Upper lobe of right lung (tissue), 1 donor: ENCODE data around the gene MPLKIP. TPM values are rescaled to one million over a fixed set of nuclear protein-coding genes. Genes with fewer than 3 reads are reported as not detected.
"Not testable (repeated sequence)": the region's sequence is repeated elsewhere in the genome, so short reads cannot be mapped to it uniquely, and the experiment has no call there.

Experiments used
- ATAC-seq: fragments of 200-7000 bp; cut with Tn5 transposase; one replicate; pipeline ENCODE4 v1.9.1; 2020; ENCODE audit warnings: mild to moderate bottlenecking, moderate library complexity
- DNase-seq: peaks from one replicate; pipeline ENCODE4 v3.0.0-alpha.2; 2020
- H3K27ac ChIP-seq: fragments of 200-600 bp; one replicate; pipeline ENCODE4 v1.8.0; 2022
- H3K27me3 ChIP-seq: fragments of 200-600 bp; one replicate; pipeline ENCODE4 v1.8.0; 2022; ENCODE audit warnings: mild to moderate bottlenecking
- H3K36me3 ChIP-seq: fragments of 200-600 bp; one replicate; pipeline ENCODE4 v1.8.0; 2022
- H3K4me1 ChIP-seq: fragments of 200-600 bp; one replicate; pipeline ENCODE4 v1.8.0; 2022
- H3K4me3 ChIP-seq: fragments of 200-600 bp; one replicate; pipeline ENCODE4 v1.8.0; 2022; ENCODE audit warnings: mild to moderate bottlenecking
- H3K9me3 ChIP-seq: fragments of 200-600 bp; one replicate; pipeline ENCODE4 v1.8.0; 2022
- intact Hi-C: fragments of 100-400 bp; cut with DNase I; formaldehyde crosslinking; loops from one replicate; pipeline ENCODE4 v1.11.0; 2022
- total RNA-seq: library from RNA; stranded (reverse); fragmentation: NEBNext Ultra II Directional; extraction: Animal tissue kit (Norgen Biotek cat#: 25700); gene quantifications from one replicate; pipeline ENCODE4 v1.2.1, GENCODE V29; 2021
- TF ChIP-seq, protein P1 (sequence below): fragments of 200-600 bp; IDR thresholded peaks from one replicate; pipeline ENCODE4 v1.8.0; 2022; ENCODE audit warnings: antibody characterized with exemption
- donor health status: DM: no; HTN: yes; CAD: no; lungs with severe emphysema.

Gene MPLKIP
- total RNA-seq, 1 donor from 2014 or later: 29.7 TPM

DNA sequence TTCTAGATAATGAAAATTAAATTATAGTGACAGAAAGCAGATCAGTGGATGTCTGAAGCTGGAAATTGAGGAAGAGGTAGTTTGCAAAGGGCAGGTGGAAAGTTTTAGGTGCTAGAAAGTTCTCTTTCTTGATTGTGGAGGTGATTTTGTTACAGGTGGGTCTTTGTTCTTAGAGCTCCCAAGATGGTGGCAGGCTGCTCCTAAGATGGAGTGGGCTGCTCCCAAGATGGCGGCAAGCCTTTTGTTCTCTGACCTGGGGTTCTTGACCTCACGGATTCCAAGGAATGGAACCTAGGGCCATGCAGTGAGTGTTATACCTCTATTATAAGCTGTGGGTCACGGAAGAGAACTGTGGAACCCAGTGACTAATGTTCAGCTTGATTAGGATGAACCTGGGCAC, 32.9 kb upstream of the MPLKIP start:
- no peaks in the 10 kb centered on the region for H3K4me1 ChIP-seq
- TF ChIP-seq, protein P1, sequence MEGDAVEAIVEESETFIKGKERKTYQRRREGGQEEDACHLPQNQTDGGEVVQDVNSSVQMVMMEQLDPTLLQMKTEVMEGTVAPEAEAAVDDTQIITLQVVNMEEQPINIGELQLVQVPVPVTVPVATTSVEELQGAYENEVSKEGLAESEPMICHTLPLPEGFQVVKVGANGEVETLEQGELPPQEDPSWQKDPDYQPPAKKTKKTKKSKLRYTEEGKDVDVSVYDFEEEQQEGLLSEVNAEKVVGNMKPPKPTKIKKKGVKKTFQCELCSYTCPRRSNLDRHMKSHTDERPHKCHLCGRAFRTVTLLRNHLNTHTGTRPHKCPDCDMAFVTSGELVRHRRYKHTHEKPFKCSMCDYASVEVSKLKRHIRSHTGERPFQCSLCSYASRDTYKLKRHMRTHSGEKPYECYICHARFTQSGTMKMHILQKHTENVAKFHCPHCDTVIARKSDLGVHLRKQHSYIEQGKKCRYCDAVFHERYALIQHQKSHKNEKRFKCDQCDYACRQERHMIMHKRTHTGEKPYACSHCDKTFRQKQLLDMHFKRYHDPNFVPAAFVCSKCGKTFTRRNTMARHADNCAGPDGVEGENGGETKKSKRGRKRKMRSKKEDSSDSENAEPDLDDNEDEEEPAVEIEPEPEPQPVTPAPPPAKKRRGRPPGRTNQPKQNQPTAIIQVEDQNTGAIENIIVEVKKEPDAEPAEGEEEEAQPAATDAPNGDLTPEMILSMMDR: no peak
- H3K27ac ChIP-seq: no peak overlapping the region
- H3K9me3 ChIP-seq: no peaks in the 10 kb centered on the region
- ATAC-seq: no peak
- no peak overlapping the region for H3K4me3 ChIP-seq
- no peaks in the 10 kb centered on the region for H3K36me3 ChIP-seq
- intact Hi-C loops: no loop called here
- no peak for DNase-seq
- H3K27me3 ChIP-seq: no peaks in the 10 kb centered on the region

DNA sequence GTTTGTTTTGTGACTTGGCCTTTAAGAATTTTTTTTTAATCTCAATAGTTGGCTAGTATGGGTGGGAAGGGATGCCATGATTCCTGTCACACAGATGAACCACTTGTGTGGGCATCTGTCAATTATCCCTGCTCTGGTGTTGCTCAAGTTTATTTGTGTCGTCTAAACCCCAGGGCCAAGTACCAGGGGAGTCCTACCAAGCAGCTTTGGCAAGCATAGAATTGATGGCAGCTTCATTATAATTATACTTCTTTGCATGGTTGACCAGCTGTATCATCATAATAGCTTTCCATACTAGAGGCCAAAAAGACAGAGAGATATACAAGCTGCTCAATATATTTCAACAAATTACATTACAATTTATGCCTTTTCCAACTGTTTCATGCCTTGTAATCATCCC, 30.8 kb upstream of the MPLKIP start:
- Histone ChIP-seq H3K9me3 (no peaks in the 10 kb centered on the region), H3K27ac (no peak overlapping the region), H3K4me1 (no peaks in the 10 kb centered on the region), H3K4me3 (no peak overlapping the region), H3K36me3 (no peaks in the 10 kb centered on the region), H3K27me3 (no peaks in the 10 kb centered on the region)
- ATAC-seq (no peak), DNase-seq (no peak)
- TF ChIP-seq, protein P1: no peak
- intact Hi-C loops: no loop called here

DNA sequence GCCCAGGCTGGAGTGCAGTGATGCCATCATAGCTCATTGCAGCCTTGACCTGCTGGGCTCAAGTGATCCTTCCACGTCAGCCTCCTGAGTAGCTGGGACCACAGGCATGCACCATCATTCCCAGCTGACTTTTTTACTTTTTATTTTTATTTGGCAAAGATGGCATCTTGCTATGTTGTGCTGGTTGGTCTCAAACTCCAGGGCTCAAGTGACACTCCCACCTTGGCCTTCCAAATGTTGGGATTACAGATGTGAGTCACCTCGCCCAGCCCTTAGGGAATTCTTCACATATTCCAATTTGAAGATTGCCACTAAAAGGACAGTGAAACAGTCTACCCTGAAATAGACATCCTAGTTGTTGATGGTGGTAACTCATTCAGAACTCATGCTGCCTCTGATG, 28.1 kb upstream of the MPLKIP start:
- TF ChIP-seq, protein P1: no peak
- no peak for DNase-seq
- Histone ChIP-seq H3K9me3 (no peaks in the 10 kb centered on the region), H3K27ac (no peak overlapping the region), H3K27me3 (no peaks in the 10 kb centered on the region), H3K36me3 (no peaks in the 10 kb centered on the region), H3K4me1 (no peaks in the 10 kb centered on the region), H3K4me3 (no peak overlapping the region)
- intact Hi-C loops: no loop called here
- ATAC-seq: no peak

DNA sequence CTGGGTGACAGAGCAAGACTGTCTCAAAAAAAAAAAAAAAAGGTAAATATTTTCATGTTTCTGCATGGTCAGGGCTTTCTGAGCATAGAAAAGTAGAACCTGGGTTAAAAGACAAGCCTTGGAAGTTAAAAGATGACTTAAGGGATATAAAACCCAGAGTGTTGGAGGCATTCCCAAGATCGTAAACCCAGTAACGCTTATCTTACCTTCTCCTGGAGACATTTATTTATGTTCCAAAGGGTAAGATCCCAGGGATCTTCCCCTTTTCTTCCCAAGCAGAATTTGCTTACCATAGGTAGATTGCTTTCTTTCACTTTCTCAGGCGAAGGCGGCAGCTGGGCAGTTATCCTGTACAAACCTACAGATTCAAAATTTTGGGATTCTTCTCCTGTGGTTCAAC, 22.6 kb upstream of the MPLKIP start:
- Histone ChIP-seq H3K27me3 (no peaks in the 10 kb centered on the region), H3K9me3 (no peaks in the 10 kb centered on the region), H3K4me1 (no peaks in the 10 kb centered on the region), H3K27ac (no peak overlapping the region), H3K4me3 (no peak overlapping the region), H3K36me3 (no peaks in the 10 kb centered on the region)
- ATAC-seq (no peak), DNase-seq (no peak)
- intact Hi-C loops: no loop called here
- TF ChIP-seq, protein P1: no peak

DNA sequence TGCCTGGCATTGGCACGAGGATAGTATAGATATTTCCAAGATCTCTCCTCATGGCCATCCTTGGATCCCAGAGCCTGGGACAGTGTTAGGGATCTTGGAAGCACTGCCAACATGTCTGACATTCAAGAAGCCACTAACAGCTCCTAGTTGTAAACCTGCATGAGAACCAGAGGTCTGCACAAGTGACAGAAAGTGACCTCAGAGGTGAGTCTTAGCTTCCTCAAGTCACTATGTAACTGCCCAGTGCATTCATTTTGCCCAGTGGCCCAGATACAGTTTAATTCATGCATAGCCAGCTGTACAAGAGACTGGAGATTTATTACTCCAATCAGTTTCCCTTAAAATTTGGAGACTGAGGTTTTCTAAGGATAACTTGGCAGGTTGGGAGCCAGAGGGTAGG, 17.1 kb upstream of the MPLKIP start:
- intact Hi-C loops: no loop called here
- Histone ChIP-seq H3K27me3 (no peaks in the 10 kb centered on the region), H3K27ac (no peak overlapping the region), H3K4me1 (no peaks in the 10 kb centered on the region), H3K9me3 (no peaks in the 10 kb centered on the region), H3K36me3 (no peaks in the 10 kb centered on the region), H3K4me3 (no peak overlapping the region)
- DNase-seq (no peak), ATAC-seq (no peak)
- TF ChIP-seq, protein P1: no peak

DNA sequence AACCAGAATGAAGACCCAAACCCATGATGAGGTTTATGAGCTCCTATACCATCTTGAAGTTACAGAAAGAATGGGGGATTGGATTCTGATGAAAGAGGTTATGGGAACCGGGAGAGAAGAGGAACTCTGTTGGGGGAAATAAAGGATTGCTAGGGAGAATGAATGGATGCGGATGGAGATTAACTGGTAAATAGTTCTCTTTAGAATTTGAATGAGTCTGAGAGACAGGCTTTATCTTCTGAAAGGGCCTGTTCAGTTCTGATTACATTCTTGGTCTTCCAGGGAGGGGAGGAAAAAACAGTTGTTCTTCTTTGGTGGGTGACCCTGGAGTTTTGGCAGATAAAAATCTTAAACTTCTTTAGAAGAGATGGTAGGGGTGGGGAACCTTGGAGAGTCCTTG, 14.2 kb upstream of the MPLKIP start:
- TF ChIP-seq, protein P1: no peak
- no peak overlapping the region for H3K27ac ChIP-seq
- no peak for DNase-seq
- no peak for ATAC-seq
- no peaks in the 10 kb centered on the region for H3K4me1 ChIP-seq
- no peak overlapping the region for H3K4me3 ChIP-seq
- no peaks in the 10 kb centered on the region for H3K9me3 ChIP-seq
- intact Hi-C loops: no loop called here
- no peaks in the 10 kb centered on the region for H3K36me3 ChIP-seq
- no peaks in the 10 kb centered on the region for H3K27me3 ChIP-seq

DNA sequence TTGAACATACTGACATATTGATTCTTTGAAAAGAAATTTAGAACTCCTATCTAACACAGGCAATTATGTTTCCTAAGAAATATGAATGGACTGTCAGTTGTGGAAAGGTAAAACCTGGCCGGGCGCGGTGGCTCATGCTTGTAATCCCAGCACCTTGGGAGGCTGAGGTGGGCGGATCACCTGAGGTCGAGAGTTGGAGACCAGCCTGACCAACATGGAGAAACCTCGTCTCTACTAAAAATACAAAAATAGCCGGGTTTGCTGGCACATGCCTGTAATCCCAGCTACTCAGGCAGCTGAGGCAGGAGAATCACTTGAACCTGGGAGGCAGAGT, 13.8 kb upstream of the MPLKIP start:
- H3K4me1 ChIP-seq, H3K4me3 ChIP-seq, intact Hi-C loops, H3K9me3 ChIP-seq, H3K36me3 ChIP-seq, DNase-seq, H3K27me3 ChIP-seq, ATAC-seq, H3K27ac ChIP-seq: not testable (repeated sequence)
